MM.1S (cell line): ENCODE measurements around the gene COPG2.

Experiments
- DNase-seq: peaks from one replicate; pipeline ENCODE4 v3.0.0-alpha.2; 2015
- H2AFZ ChIP-seq: fragments of 300-600 bp; sonication (generic); 2 replicates; pipeline ENCODE4 v1.6.0; 2016; ENCODE audit warnings: antibody characterized with exemption, low read length
- H3F3A ChIP-seq: fragments of 300-600 bp; sonication (generic); 2 replicates; pipeline ENCODE4 v1.6.1; 2016; ENCODE audit warnings: mild to moderate bottlenecking, antibody characterized with exemption, low read length, moderate library complexity, mixed read lengths; ENCODE audit not compliant: insufficient read depth
- H3K27ac ChIP-seq: fragments of 300-600 bp; sonication (generic); 2 replicates; pipeline ENCODE4 v1.5.1; 2016; ENCODE audit warnings: mild to moderate bottlenecking, low read length
- H3K27me3 ChIP-seq: fragments of 300-600 bp; sonication (generic); replicated peaks from 2 replicates; pipeline ENCODE4 v1.6.0; 2016; ENCODE audit warnings: low read length; ENCODE audit not compliant: insufficient read depth
- H3K36me3 ChIP-seq: fragments of 300-600 bp; sonication (generic); replicated peaks from 2 replicates; pipeline ENCODE4 v1.6.1; 2016; ENCODE audit warnings: mild to moderate bottlenecking, low read length, mixed read lengths; ENCODE audit not compliant: insufficient read depth
- H3K4me1 ChIP-seq: fragments of 300-600 bp; sonication (generic); 2 replicates; pipeline ENCODE4 v1.6.1; 2016; ENCODE audit warnings: low read length, mixed read lengths
- H3K4me2 ChIP-seq: fragments of 300-600 bp; sonication (generic); 2 replicates; pipeline ENCODE4 v1.6.0; 2016; ENCODE audit warnings: low read depth, low read length
- H3K4me3 ChIP-seq: fragments of 300-600 bp; sonication (generic); 2 replicates; pipeline ENCODE4 v1.5.1; 2016; ENCODE audit warnings: low read length, mixed read lengths
- H3K79me2 ChIP-seq: fragments of 300-600 bp; sonication (generic); 2 replicates; pipeline ENCODE4 v1.6.1; 2016; ENCODE audit warnings: mixed run types, low read length, mixed read lengths
- H3K9ac ChIP-seq: fragments of 300-600 bp; sonication (generic); 2 replicates; pipeline ENCODE4 v1.6.1; 2016; ENCODE audit warnings: low read length, mixed read lengths
- H3K9me2 ChIP-seq: fragments of 300-600 bp; sonication (generic); replicated peaks from 2 replicates; pipeline ENCODE4 v1.6.1; 2016; ENCODE audit warnings: mild to moderate bottlenecking, low read length, mixed read lengths; ENCODE audit not compliant: insufficient read depth
- H3K9me3 ChIP-seq: fragments of 300-600 bp; sonication (generic); replicated peaks from 2 replicates; pipeline ENCODE4 v1.6.1; 2016; ENCODE audit warnings: mild to moderate bottlenecking, low read length, mixed read lengths; ENCODE audit not compliant: insufficient read depth
- H4K20me1 ChIP-seq: fragments of 300-600 bp; sonication (generic); 2 replicates; pipeline ENCODE4 v1.6.1; 2016; ENCODE audit warnings: mild to moderate bottlenecking, low read length, moderate library complexity, mixed read lengths; ENCODE audit not compliant: insufficient read depth
- EZH2 ChIP-seq: fragments of 300-600 bp; sonication (generic); optimal IDR thresholded peaks from 2 replicates; pipeline ENCODE3; 2017; ENCODE audit warnings: low read depth, mild to moderate bottlenecking, antibody characterized with exemption, low read length, mixed read lengths
- EZH2phosphoT487 ChIP-seq: fragments of 300-600 bp; sonication (generic); IDR thresholded peaks from 2 replicates; pipeline ENCODE4 v1.6.1; 2018; ENCODE audit warnings: antibody characterized with exemption, low read length
- TF ChIP-seq, protein P1 (sequence below): fragments of 300-600 bp; sonication (generic); IDR thresholded peaks from 2 replicates; pipeline ENCODE4 v1.5.1; 2016; ENCODE audit warnings: antibody characterized with exemption, low read length, mixed read lengths

Gene COPG2

DNA sequence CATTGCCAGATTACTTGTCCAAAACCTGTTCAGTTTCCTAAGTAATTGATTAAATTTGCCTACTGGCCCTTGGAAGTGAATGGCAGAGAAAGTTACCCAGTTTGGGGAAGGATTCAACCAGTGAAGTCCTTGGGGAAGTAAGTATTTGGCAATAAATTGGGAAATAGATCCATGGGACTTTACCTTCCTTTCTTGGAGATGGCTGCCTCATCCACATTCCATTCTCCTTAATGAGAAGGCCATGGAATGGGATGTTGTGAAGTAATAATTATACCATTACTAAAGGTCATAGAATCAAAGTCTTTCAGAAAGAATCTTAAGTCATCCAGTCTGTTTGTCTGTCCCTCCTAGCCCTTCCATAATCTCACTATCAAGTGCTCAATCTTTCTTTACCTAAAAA lies 4.5 kb upstream of the COPG2 start:
- DNase-seq: no peak
- Histone ChIP-seq H3K4me3 (no peak overlapping the region), H3K9ac (no peak overlapping the region), H3K9me2 (no peaks in the 10 kb centered on the region), H3K27me3 (no peaks in the 10 kb centered on the region), H3K27ac (no peak overlapping the region), H3K4me2 (no peak overlapping the region), H3K4me1 (0 out of 2 replicates have a peak, but pooled peaks cover 6% of the 10 kb centered on the region), H4K20me1 (no peaks in the 10 kb centered on the region), H2AFZ (no peak overlapping the region), H3K79me2 (no peaks in the 10 kb centered on the region), H3F3A (no peaks in the 10 kb centered on the region), H3K9me3 (no peaks in the 10 kb centered on the region), H3K36me3 (no peaks in the 10 kb centered on the region)
- no peak for TF ChIP-seq EZH2
- TF ChIP-seq, protein P1, sequence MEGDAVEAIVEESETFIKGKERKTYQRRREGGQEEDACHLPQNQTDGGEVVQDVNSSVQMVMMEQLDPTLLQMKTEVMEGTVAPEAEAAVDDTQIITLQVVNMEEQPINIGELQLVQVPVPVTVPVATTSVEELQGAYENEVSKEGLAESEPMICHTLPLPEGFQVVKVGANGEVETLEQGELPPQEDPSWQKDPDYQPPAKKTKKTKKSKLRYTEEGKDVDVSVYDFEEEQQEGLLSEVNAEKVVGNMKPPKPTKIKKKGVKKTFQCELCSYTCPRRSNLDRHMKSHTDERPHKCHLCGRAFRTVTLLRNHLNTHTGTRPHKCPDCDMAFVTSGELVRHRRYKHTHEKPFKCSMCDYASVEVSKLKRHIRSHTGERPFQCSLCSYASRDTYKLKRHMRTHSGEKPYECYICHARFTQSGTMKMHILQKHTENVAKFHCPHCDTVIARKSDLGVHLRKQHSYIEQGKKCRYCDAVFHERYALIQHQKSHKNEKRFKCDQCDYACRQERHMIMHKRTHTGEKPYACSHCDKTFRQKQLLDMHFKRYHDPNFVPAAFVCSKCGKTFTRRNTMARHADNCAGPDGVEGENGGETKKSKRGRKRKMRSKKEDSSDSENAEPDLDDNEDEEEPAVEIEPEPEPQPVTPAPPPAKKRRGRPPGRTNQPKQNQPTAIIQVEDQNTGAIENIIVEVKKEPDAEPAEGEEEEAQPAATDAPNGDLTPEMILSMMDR: no peak
- TF ChIP-seq EZH2phosphoT487: no peak

DNA sequence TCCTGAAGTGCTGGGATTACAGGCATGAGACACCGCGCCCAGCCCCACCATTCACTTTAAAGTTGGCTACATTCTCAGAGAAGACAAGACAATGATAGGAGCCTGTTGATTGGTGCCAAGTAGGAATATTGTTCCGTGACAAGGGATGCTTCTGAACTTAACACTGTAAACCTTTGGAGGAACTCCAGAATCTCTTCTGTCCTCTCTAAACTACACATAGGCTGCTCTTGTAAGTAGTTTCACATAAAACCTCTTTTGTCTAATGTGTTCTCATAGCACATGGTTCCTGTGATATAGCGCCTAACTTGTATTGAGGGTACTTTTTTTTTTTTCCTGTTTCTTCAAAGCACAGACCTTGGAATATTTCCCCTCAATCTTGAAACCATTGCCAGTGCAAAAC lies 3.6 kb upstream of the COPG2 start:
- Histone ChIP-seq H4K20me1 (no peaks in the 10 kb centered on the region), H2AFZ (no peak overlapping the region), H3K9ac (no peak overlapping the region), H3F3A (peaks cover 2% of the 10 kb centered on the region; the same call in 1 of the 2 replicates), H3K36me3 (no peaks in the 10 kb centered on the region), H3K27me3 (no peaks in the 10 kb centered on the region), H3K4me2 (no peak overlapping the region), H3K9me3 (no peaks in the 10 kb centered on the region), H3K9me2 (no peaks in the 10 kb centered on the region), H3K4me1 (peaks cover 13% of the 10 kb centered on the region), H3K4me3 (no peak overlapping the region), H3K79me2 (no peaks in the 10 kb centered on the region), H3K27ac (no peak overlapping the region)
- TF ChIP-seq, protein P1: no peak
- TF ChIP-seq EZH2phosphoT487: no peak
- no peak for TF ChIP-seq EZH2
- DNase-seq: no peak

GRCh38 chr7:130669085-130669700 lies 645 bp upstream of the COPG2 start:
- Histone ChIP-seq H3K4me3 (peak overlapping the region; percentile 90), H4K20me1 (no peaks in the 10 kb centered on the region), H3K9ac (peak overlapping the region; percentile 57; the same call in 1 of the 2 replicates), H3K9me3 (no peaks in the 10 kb centered on the region), H2AFZ (peak overlapping the region; percentile 99), H3F3A (peaks cover 3% of the 10 kb centered on the region; the same call in 1 of the 2 replicates), H3K36me3 (no peaks in the 10 kb centered on the region), H3K4me1 (peaks cover 13% of the 10 kb centered on the region), H3K79me2 (no peaks in the 10 kb centered on the region), H3K27ac (no peak overlapping the region), H3K4me2 (peak overlapping the region; percentile 96), H3K9me2 (no peaks in the 10 kb centered on the region), H3K27me3 (no peaks in the 10 kb centered on the region)
- TF ChIP-seq, protein P1: no peak
- TF ChIP-seq EZH2phosphoT487 (no peak), EZH2 (no peak)
- no peak for DNase-seq
